Stimulated activated CD8-positive, alpha-beta memory T cell treated with anti-CD3 and anti-CD28 coated beads, Interleukin-15, amount 100 ng/mL, for 48 hours (primary cell): ENCODE data around the gene RBP7.

ENCODE experiments used
- DNase-seq, 2 donors: peaks; one replicate each; pipeline ENCODE4 v3.0.0-alpha.2; 2020; ENCODE audit warnings: low read depth in 2 of 2

Gene RBP7

DNA sequence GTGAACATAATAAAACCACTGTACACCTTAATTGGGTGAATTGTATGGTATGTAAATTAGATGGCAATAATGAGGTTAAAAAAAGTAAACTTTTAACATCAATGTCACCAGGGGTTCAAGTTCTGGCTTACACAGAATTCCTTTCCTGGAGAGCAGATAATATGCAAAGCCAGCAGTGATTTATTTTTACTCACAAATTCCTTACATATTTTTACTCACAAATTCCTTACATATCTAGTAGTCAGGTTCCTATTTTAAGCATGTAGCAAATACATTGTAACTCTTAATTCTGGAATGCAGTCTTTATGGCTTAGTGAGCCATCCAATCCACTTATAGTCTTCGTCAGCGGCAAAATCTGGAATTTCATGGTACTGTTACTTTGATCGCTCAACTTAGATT, 34.4 kb downstream of the RBP7 start:
- no peak for DNase-seq

DNA sequence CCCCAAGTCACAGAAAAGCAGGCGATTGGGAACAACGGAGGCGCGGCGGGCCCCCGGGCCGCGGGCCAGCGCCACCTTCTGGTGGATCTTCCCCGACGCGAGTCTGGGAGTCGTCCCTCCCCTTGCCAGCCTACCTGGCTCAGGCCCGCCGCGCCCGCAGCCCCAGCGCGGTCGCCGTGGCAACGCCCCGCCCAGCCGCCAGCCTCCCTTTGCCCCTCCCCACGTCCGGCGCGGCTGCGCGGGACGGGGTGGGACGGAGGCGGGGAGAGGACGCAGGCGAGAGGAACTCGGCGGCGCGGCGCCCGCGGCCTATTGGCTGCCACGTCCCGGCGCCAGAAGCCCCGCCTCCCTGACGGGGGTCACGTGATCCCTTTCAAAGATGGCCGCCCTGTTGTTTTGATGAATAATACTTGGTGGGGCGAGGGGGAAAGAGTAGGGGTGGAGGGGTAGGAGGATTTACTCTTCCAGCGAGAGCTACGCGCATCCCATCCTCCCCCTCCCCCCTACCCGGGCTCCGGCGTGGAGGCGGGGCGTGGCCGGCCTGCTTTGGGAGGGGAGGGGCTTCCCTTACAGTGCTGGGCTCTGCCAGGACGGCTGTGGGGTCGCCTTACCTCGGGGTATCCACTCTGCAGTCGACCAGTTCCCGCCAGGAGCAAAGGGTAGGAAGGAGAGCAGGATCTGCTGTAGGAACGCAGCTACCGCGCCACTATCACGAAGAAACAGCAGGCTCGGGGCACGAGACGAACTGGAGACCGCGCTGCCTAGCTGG, 35.7 kb downstream of the RBP7 start, which contains the start of gene UBE4B:
Gene UBE4B, plus strand, starts transcription at position 369 of the 769 bp plus-strand sequence. CDS start 713 bp downstream, outside the sequence.
- DNase-seq: peak; percentile 98 to 99

DNA sequence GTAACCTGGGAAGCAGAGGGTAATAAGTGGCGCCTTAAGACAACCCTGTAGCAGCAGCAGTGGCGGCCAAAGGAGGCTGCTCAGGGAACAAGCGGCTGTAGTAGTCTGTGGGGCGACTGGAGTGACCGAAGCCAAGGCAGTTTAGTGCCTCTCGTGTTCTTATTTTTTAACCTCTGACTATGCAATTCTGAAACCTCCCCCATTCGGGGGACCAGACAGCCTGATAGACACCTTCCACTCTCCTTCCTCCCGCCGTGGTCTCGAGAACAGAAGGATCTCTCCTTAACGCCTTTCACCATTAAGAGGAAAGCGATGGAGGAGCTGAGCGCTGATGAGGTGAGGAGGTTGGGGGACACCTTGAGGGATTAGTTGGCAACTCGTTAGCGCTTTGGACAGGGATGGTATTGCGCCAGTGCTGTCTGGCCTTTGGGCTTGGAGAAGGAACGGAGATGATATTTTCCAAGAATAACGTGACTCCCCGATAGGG, 36.4 kb downstream of the RBP7 start:
- DNase-seq: peak; percentile 1 to 4

DNA sequence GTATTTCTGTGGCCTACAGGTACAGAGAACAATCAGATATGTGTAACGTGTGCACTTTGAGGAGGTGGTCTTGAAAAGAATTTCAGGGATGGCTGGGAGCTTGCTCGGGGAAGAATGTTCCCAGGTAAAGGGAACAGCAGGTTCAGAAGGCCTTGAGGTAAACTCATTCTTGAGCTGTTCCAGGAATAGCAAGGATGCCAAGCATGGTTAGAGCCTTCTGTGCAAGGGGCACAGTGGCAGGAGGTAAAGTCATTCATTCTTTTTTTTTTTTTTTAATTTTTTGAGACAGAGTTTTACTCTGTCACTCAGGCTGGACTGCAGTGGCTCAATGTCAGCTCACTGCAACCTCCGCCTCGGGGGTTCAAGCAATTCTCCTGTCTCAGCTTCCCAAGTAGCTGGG, 45.7 kb downstream of the RBP7 start:
- no peak for DNase-seq

DNA sequence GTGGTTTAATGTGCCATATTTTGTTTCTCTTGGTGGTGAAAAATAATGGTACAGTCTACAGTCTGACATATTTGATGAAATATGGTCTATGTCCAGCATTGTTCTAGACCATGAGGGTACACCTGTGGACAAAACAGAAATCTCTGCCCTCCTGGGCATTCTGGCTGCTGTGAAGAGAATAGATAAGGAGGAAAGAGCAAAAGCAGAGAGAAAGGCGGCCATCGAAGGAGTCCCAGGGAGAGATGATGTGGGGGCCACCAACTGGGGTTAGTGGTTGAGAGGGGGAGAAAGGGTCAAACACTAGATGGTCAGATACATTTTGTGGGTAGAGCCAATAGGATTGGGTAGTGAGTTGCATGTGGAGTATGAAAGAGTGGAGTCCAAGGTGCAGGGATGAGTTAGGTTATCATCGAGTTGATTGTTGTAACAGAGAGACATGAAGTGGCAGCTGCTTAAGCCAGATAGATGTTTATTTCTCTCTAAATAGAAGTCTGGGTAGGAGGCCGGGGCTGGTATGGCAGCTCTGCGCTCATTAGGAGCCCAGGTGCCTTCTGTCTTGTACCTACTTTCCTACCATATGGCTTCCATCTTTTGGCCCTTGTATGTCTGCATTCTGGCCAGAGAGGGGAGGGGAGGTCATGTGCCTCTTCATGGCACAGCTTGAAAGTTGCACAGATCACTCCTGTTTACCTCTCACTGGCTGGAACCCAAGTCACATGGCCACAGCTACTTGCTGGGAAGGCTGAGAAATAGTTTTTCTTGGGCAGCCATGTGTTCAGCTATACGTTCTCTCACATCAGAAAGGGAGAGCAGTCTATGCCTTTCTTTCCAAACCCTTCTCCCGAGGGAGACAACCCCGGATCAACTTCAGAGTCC, 48.7 kb downstream of the RBP7 start:
- no peak for DNase-seq

DNA sequence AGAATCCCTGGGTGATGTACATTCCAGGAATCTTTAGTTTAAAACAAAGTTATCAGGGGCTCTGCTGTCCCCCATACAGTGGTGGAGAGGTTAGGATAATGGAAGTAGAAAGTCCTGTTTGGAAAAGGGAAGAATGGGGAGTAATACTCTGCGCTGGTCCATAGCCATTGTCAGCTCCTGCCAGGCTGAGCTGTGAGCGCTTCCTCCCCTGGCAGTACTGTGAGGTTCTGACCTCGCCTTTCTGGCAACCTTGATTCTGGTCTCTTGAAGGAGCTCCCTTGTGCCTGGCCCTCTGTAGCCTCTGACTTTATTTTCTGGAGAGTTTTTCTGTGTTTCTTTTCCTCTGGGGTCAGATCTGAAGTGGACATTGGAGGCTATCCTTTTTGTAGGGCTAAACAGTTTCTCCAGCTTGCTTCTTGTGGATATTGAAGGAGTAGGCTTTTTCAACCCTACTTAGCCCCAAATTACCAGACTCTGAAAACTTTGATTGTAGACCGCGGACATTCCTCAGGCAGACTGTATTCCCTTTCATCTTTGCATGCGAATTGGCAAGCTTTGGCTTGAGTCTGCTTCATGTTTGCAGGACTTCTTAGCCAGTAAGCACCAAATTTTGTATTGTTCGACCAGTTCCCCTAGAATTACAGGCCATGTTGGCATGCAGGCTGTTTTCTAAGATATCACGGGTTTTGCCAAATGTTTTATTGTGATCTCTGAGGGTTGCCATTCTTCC, 49.5 kb downstream of the RBP7 start:
- no peak for DNase-seq

DNA sequence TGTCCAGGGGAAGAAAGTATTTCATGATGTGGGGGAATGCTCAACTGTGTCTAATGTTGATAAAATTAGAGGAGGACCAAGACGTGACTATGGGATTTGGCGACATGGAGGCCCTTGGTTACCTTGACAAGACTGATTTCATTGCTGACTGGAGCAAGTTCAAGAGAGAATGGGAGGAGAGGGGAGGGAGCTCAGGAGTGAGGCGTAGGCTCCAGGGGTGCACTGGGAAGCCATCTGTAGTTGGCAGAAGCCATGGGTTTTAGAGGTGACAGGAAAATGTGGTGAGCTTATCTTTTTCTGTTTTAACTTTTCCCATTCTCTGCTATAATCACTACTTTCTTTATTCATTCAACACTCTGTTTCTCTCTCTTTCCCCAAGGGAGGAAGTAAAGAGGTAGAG, 51.6 kb downstream of the RBP7 start:
- DNase-seq: no peak

DNA sequence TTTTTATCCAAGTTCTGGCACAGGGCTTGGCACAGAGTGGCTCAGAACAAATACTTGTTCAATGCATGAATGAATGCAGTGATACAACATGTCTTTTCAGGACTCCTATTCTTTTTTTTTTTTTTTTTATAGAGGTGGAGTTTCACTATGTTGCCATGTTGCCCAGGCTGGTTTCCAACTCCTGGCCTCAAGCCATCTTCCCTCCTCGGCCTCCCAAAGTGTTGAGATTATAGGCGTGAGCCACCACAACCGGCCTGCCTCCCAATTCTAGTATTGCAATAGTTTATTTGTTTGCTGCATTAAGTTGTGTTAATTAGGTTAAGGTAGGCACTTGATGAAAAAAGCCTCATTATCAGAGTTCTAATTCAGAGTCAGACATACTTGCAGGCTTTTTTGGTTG, 53.6 kb downstream of the RBP7 start:
- DNase-seq: no peak

DNA sequence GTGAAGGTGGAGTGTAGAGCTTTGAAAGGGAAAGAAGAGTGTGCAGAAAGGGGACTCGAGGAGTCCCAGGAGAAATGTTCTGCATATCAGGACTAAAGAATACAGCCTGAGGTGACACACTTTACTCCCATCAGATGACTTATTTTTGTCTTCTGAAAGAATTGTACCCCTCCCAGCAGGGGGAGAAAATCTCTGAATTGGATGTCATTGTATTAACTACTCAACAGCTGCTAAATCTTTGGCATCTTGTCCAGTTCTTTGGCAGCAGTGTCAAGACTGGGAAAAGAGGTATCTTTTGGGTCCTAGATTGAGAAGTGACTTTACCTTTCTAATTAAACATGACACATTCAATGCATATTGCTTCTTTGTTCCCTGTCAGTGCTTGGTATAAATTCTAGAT, 54.6 kb downstream of the RBP7 start:
- DNase-seq: no peak

DNA sequence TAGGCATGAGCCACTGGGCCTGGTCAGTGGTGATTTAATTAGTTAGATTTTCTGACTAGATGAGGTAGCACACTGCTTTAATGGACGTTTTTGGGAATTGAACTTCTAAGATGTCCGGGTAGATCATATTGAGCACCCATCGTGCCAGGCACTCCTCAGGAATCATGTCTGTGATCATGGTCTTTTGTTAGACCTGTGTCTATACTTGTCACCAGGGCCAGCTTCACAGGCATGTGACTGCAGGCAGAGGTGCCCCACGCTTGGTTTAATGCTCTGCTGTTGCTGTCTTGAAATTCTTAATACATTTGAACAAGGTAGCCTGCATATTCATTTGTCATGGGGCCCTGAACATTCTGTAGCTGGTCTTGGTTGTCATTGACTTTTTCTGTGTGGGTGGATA, 55.3 kb downstream of the RBP7 start:
- DNase-seq: no peak

DNA sequence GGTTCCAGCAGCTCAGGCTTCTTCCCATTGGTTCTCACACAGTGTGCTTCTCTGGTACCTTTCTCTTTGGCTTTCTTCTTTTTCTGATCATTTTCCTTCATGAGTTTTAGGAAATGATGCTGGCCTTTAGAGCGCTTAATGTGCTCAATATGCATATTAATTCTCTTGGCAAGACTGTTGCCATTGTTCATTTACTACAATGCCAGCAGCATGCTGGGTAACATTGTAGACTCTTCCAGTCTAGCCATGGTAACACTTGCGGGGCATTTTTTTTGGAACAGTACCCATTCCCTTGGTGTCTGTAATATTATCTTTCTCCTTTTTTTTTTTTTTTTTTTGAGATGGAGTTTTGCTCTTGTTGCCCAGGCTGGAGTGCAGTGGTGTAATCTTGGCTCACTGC, 57.4 kb downstream of the RBP7 start:
- no peak for DNase-seq

DNA sequence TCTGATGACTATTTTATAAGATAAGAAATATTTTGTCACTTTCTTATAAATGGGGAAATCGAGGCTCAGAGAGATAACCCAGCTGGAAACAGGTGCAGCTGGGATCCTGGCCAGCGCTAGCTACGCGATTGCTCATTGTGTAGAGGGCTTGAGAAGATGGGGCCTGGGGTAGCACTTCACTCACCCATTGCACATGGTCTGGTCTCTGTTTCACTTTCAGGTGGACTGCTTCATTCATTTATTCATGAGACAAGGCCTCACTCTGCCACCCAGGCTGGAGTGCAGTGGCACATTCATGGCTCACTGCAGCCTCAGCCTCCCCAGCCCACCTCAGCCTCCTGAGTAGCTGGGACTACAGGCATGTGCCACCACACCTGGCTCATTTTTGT, 59.6 kb downstream of the RBP7 start:
- no peak for DNase-seq

DNA sequence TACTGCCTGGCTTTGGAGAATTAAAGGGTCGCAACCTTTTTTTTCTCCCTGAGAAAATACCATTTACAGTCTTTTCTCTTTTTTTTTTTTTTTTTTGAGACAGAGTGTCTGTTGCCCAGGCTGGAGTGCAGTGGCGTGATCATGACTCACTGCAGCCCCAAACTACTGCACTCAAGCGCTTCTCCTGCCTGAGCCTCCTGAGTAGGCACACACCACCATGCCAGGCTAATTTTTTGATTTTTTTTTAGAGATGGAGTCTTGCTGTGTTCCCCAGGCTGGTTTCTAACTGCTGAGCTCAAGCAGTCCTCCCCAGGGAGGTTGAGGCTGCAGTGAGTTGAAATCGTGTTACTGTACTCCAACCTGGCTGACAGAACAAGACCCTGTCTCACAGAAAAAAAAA, 60.3 kb downstream of the RBP7 start:
- DNase-seq: no peak

DNA sequence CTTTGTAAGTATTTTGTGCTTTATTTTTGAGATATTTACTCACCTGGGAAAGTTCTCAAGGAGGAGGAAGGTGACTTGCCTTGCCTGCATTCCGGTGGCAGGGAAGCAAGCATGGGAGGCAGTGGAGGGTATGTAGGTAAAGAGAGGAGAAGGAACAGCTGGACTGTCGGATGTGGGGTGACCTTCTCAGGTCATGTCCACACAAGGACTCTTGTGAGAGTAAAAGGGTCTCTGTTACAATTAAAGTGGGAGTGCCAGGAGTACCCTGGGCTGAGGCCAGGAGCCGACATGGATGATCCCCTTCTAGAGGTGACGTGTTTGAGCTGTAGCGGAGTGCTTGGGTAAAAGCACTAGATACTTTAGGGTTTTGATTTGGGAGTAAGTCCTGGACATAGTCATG, 60.8 kb downstream of the RBP7 start:
- DNase-seq: no peak

DNA sequence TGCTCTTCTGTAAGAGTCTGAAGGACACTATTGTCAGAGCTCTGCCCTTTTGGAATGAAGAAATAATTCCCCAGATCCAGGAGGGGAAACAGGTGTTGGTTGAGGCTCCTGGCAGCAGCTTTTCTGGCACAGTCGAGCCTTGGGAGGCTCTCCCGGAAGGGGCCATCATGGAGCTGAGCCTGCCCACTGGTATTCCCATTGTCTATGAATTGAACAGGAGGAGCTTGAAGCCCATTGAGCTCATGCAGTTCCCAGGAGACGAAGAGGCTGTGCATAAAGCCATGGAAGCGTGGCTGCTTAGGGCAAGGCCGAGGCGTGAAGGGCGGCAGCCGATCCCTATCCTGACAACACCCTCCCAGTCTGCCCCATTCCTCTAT, 62.3 kb downstream of the RBP7 start:
- DNase-seq: no peak

DNA sequence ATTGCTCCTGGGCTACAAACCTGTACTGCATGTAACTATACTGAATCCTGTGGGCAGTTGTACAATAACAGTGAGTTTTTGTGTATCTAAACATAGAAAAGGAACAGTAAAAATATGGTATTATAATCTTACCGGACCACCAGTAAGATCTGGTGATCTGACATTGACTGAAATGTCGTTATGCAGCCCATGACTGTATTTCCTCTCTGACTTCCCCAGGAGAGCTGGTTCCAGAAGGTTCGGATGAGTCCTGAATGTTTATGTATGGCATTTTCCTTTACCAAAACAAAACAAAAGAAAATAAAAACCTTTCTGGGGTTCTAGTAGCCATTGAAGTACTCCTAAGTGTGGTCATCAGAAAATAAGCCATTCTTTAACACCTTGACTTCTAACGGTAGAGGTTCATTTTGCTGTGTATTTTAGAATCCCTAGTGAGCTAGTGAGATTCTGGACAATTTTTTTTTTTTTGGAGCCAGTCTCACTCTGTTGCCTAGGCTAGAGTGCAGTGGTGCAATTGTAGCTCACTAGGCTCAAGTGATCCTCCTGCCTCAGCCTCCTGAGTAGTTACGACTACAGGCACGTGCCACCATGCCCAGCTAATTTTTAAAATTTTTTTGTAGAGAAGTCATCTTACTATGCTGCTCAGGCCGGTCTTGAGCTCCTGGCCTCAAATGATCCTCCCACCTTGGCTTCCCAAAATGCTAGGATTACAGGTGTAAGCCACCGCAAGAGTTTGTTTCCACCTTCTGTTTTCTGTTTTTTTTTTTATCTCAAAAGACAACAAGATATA, 63.5 kb downstream of the RBP7 start:
- DNase-seq: no peak

DNA sequence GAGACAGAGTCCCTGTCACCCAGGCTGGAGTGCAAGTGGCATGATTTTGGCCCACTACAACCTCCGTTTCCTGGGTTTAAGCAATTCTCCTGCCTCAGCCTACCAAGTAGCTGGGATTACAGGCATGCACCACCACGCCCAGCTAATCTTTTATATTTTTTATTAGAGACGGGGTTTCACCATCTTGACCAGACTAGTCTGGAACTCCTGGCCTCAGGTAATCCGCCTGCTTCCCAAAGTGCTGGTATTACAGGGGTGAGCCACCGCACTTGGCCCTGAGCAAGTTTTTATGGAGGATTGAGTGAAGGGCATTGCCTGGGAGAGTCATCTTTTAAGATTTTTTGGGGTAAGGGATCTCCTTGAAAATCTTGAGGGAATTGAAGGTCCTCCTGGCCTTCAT, 64.2 kb downstream of the RBP7 start:
- DNase-seq: no peak

DNA sequence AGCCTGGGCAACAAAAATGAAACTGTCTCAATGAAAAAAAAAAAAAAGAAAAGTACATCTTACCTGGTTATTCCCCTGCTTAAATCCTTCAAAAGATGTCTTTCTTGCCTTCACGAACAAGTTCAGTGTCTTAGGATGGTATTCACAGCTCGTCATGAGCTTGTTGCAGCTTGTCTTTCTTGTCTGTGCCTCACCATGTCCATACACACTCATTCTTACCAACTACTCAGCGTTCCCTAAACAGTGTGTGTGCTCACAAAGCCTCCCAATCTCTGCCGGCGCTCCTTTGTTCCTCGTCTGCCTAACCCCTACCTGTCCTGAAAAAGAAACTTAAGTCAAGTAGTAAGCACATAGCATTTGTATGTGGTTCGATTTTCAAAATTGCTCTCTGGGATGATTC, 66.8 kb downstream of the RBP7 start:
- no peak for DNase-seq

DNA sequence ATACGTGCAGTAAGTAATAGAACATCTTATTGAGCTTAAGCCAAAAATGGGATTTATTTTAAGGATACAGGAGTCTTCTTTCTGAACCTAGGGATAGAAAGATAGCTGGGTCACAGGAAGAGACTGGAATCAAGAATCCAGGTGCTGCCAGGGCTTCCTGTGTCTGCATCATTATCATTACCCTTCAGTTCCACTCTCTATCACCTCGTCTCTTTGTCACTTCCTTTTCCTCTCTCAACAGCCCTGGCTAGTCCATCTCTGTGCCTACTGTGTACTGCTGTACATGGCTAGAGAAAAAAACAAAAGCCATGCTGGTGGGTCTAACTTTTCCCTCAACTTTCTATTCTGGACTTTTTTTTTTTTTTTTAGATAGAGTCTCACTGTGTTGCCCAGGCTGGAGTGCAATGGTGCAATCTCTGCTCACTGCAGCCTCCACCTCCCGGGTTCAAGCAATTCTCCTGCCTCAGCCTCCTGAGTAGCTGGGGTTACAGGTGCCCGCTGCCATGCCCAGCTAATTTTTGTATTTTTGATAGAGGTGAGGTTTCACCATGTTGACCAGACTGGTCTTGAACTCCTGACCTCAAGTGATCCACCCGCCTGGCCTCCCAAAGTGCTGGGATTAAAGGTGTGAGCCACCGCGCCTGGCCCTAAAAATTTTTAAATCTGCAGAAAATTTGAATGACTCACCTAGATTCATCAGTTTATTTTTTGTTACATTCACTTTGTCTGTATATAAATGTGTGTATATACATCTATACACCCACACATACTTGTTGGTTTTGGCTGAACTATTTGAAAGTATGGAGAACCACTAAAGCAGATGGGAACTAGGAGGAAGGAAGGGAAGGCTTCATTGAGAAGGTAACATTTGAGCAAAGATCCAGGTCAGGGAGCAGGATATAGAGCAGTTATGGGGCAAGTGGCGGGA, 67.7 kb downstream of the RBP7 start:
- no peak for DNase-seq

DNA sequence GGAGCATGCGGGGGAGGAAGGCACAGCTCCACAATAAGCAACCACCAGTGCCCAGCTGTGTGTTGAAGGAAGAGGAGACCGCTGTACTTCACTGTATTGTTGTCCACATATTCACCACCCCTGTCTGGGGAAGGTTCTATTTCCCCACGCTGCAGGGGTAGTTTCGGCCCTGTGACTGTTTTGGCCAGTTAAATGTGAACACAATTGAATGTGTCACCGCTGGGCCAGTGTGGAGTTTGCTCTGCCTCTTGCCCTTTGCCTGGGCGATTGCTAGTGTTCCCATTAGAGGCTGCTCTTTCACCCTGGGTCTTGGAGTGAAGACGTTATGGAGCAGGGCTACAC, 68.3 kb downstream of the RBP7 start:
- DNase-seq: no peak
